CD4-positive, alpha-beta T cell treated with Interleukin-12 subunit alpha and Interleukin-12 subunit beta, for 1 hour (primary cell): ENCODE results near the gene CAPN1.
"Not testable (repeated sequence)": the region's sequence is repeated elsewhere in the genome, so short reads cannot be mapped to it uniquely, and the experiment has no call there.

Experiments used
- DNase-seq: peaks from one replicate; pipeline ENCODE4 v3.0.0-alpha.2; 2020

CAPN1 gene

GRCh38 chr11:65160643-65161042 lies 21.1 kb upstream of the CAPN1 start:
- DNase-seq: no peak

GRCh38 chr11:65163684-65164083 lies 18.0 kb upstream of the CAPN1 start:
- no peak for DNase-seq

GRCh38 chr11:65165410-65166317 lies 16.1 kb upstream of the CAPN1 start:
- DNase-seq: no peak

GRCh38 chr11:65166893-65167292 lies 14.8 kb upstream of the CAPN1 start:
- DNase-seq: no peak

- DNase-seq: no peak
Measured at GRCh38 chr11:65167656-65168055, 14.1 kb upstream of the CAPN1 start.

- no peak for DNase-seq
Measured at GRCh38 chr11:65169164-65169641, 12.5 kb upstream of the CAPN1 start.

GRCh38 chr11:65170058-65170534 lies 11.6 kb upstream of the CAPN1 start, which contains the start of gene SPDYC:
Gene SPDYC, plus strand, starts transcription at chr11:65170233. Its CDS starts 1,125 bp downstream, at chr11:65171358.
- no peak for DNase-seq

GRCh38 chr11:65172600-65172999 lies 9.1 kb upstream of the CAPN1 start:
- no peak for DNase-seq

GRCh38 chr11:65174571-65175010 lies 7.1 kb upstream of the CAPN1 start:
- DNase-seq: not testable (repeated sequence)

- peak; percentile 61 for DNase-seq
Measured at GRCh38 chr11:65180877-65181568, 705 bp upstream of the CAPN1 start.

- DNase-seq: no peak
Measured at GRCh38 chr11:65182258-65183170, 786 bp downstream of the CAPN1 start.

- DNase-seq: no peak
Measured at GRCh38 chr11:65183201-65183891, 1.6 kb downstream of the CAPN1 start.

- DNase-seq: no peak
Measured at GRCh38 chr11:65184146-65184545, 2.4 kb downstream of the CAPN1 start.

- DNase-seq: no peak
Measured at GRCh38 chr11:65185171-65185570, 3.4 kb downstream of the CAPN1 start.

- no peak for DNase-seq
Measured at GRCh38 chr11:65185869-65186341, 4.2 kb downstream of the CAPN1 start.

- no peak for DNase-seq
Measured at GRCh38 chr11:65186701-65187100, 5.0 kb downstream of the CAPN1 start.

- no peak for DNase-seq
Measured at GRCh38 chr11:65187146-65187675, 5.5 kb downstream of the CAPN1 start.

GRCh38 chr11:65187971-65188461 lies 6.3 kb downstream of the CAPN1 start:
- DNase-seq: no peak

GRCh38 chr11:65188486-65188885 lies 6.8 kb downstream of the CAPN1 start:
- DNase-seq: no peak

- DNase-seq: no peak
Measured at GRCh38 chr11:65189191-65189590, 7.5 kb downstream of the CAPN1 start.

- no peak for DNase-seq
Measured at GRCh38 chr11:65194564-65194963, 12.8 kb downstream of the CAPN1 start.
